GM10266 (cell line): Measurements from ENCODE around the gene ALDH3B2.
"Not testable (repeated sequence)": the region's sequence is repeated elsewhere in the genome, so short reads cannot be mapped to it uniquely, and the experiment has no call there.

Experiments used
- DNase-seq: peaks from one replicate; pipeline ENCODE4 v3.0.0; 2012; ENCODE audit errors: extremely low spot score
- TF ChIP-seq, protein P1 (sequence below): IDR thresholded peaks from 2 replicates; pipeline ENCODE4 v1.5.1; 2012; ENCODE audit warnings: mild to moderate bottlenecking, low read depth; ENCODE audit not compliant: control insufficient read depth, insufficient read depth; ENCODE audit errors: missing control alignments

The ALDH3B2 gene

GRCh38 chr11:67662142-67662834 is 12.1 kb downstream of the ALDH3B2 start:
- DNase-seq: no peak
- TF ChIP-seq, protein P1, sequence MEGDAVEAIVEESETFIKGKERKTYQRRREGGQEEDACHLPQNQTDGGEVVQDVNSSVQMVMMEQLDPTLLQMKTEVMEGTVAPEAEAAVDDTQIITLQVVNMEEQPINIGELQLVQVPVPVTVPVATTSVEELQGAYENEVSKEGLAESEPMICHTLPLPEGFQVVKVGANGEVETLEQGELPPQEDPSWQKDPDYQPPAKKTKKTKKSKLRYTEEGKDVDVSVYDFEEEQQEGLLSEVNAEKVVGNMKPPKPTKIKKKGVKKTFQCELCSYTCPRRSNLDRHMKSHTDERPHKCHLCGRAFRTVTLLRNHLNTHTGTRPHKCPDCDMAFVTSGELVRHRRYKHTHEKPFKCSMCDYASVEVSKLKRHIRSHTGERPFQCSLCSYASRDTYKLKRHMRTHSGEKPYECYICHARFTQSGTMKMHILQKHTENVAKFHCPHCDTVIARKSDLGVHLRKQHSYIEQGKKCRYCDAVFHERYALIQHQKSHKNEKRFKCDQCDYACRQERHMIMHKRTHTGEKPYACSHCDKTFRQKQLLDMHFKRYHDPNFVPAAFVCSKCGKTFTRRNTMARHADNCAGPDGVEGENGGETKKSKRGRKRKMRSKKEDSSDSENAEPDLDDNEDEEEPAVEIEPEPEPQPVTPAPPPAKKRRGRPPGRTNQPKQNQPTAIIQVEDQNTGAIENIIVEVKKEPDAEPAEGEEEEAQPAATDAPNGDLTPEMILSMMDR: no peak

GRCh38 chr11:67660752-67661151 is 13.7 kb downstream of the ALDH3B2 start:
- DNase-seq: not testable (repeated sequence)

- not testable (repeated sequence) for DNase-seq
These were observed 14.7 kb downstream of the ALDH3B2 start for GRCh38 chr11:67659651-67660165.

DNA sequence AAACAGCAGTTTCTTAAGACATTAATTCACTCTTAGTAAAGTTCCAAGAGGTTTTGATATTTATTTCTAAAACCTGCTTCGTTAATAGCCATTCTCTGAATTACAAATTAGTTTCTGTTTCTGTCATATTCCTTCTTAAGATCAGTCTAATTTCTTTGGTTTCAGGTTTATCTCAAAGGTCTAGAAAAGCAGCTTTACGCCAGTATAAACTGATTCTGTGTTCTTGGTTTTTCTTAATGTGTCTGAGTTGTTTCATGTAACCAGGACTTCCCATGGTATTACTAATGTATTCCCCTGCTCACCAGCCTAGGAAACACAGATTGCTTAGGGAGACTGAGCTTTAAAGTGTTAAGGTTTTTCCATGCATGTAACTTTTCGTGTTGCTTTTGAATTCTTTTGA is 17.1 kb downstream of the ALDH3B2 start:
- no peak for DNase-seq
- TF ChIP-seq, protein P1: no peak

DNA sequence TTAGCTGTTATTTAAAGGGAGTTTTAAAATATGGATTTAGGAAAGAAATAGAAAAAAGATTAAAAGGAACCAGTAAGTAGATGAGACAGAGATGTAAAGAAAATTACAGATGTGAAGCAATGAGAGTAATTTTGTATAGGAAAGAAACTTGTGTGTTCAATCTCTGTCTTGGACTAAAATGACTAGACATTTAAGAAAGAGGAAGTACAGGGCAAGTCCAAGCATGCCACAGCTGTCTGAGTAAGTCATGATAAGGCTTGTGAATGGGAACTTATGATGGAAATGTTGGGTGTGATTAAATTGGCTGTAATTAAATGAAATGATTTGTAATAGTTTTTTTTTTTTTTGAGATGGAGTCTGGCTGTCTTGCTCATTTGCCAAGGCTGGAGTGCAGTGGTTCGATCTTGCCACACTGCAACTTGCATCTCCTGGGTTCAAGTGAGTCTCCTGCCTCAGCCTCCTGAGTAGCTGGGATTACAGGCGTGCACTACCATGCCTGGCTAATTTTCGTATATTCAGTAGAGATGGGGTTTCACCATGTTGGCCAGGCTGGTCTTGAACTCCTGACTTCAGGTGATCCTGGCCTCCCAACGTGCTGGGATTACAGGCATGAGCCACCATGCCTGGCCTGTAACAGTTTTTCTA is 18.0 kb downstream of the ALDH3B2 start:
- DNase-seq: no peak
- TF ChIP-seq, protein P1: no peak

GRCh38 chr11:67654225-67654624 is 20.2 kb downstream of the ALDH3B2 start:
- TF ChIP-seq, protein P1: no peak
- no peak for DNase-seq

- TF ChIP-seq, protein P1: no peak
- DNase-seq: no peak
These were observed 21.2 kb downstream of the ALDH3B2 start for GRCh38 chr11:67652965-67653845.

DNA sequence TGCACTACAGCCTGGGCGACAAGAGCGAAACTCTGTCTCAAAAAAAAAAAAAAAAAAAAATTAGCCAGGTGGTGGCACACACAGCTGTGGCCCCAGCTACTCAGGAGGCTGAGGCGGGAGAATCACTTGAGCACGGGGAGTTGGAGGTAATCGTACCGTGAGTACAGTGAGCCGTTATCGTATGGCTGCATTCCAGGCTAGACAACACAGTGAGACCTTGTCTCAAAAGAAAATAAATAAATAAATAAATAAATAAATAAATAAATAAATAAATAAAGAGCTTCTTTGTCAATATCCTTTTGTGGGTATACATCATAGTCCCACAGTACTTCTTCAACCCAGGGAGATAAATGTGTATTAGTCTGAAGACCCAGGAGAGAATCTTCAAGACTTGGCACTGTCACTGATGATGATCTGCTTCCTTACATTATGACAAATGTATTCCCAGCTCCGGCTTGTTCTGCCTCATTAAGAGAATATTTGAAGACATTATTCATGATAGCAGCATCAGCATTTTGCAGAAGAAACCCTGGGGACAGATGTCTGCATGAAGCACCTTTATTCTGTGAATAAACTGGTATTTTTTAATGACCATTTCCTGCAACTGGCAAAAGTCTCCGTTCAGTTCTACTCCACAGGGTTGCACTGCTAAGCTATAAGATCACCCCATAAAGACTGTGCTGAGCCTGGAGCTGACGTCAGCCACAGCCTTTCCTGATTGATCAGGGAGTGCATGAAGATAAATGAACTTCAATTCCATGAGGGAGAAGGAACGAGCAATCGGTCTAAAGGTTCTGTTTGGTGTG is 22.2 kb downstream of the ALDH3B2 start:
- TF ChIP-seq, protein P1: no peak
- no peak for DNase-seq
